ENCODE measurements around the gene VPS8.
A peak's percentile ranks its signal among the peaks of the same experiment; 100 is the strongest.

VPS8 gene

DNA sequence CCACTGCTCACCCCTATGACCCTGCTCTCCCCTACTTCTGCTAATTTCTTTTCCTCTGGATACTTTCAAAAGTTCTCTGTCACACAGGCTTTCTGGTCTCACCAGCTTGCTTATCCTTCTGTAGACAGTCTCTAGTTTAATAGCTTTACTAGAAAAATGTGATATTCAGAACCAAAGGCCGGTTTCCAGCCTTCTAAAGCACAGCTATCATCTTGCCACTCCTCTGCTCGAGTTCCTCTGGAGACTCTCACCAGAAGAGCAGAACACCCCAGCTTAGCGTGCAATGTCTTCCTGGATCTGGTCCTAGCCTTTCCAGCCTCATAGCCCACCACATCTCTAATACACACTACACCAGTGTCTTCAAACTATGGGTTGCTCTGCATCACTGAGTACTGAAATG lies 1.8 kb upstream of the VPS8 start:
- no peak for DNase-seq (ENCODE audit: low read depth in 2 of 2)
- TF ChIP-seq, protein P1, sequence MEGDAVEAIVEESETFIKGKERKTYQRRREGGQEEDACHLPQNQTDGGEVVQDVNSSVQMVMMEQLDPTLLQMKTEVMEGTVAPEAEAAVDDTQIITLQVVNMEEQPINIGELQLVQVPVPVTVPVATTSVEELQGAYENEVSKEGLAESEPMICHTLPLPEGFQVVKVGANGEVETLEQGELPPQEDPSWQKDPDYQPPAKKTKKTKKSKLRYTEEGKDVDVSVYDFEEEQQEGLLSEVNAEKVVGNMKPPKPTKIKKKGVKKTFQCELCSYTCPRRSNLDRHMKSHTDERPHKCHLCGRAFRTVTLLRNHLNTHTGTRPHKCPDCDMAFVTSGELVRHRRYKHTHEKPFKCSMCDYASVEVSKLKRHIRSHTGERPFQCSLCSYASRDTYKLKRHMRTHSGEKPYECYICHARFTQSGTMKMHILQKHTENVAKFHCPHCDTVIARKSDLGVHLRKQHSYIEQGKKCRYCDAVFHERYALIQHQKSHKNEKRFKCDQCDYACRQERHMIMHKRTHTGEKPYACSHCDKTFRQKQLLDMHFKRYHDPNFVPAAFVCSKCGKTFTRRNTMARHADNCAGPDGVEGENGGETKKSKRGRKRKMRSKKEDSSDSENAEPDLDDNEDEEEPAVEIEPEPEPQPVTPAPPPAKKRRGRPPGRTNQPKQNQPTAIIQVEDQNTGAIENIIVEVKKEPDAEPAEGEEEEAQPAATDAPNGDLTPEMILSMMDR (IDR thresholded peaks at IDR 0.05; ENCODE audit: low read depth, low read length), result no peak
- H3K4me3 ChIP-seq (replicated peaks in 1 of 2; ENCODE audit: low read depth in 2 of 2, low read length in 2 of 2), result no peak overlapping the region

DNA sequence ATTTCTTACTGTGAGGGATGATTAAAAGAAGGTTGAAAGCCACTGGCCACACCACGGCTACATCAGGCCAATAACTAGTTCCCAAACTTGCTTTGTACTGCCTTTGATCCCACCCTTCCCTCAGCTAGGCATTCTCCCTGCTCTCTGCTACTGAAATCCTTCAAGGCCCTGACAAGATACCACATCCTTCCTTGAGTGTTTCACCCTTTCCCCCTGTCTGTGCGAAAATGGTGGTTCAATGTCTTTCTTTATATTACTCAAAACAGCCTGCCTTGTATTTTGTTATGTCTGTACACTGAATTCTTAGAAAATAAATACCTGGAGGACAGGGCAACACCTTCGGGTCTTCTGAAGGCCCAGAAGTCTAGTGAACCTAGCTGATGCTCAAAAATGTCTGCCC lies 932 bp upstream of the VPS8 start:
- TF ChIP-seq, protein P1 (IDR thresholded peaks at IDR 0.05; ENCODE audit: low read depth, low read length), result no peak
- no peak overlapping the region for H3K4me3 ChIP-seq (replicated peaks in 1 of 2; ENCODE audit: low read depth in 2 of 2, low read length in 2 of 2)
- no peak for DNase-seq (ENCODE audit: low read depth in 2 of 2)

DNA sequence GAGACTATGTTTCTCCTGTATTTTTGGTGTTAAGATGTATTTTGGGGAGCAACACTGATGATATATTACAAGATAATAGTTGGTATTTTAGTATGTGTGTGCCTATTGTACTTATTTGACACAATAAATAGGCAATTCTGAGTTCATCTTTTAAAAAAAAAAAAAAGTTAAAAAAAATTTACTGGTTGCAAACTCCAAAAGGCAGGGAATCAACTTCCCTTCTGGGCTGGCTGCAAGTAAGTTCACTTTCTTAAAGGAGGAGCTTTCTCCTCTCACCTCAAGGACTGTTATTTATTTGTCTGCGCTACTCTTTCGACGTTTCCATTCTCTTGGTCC lies 335 bp upstream of the VPS8 start:
- DNase-seq (ENCODE audit: low read depth in 2 of 2), result no peak

DNA sequence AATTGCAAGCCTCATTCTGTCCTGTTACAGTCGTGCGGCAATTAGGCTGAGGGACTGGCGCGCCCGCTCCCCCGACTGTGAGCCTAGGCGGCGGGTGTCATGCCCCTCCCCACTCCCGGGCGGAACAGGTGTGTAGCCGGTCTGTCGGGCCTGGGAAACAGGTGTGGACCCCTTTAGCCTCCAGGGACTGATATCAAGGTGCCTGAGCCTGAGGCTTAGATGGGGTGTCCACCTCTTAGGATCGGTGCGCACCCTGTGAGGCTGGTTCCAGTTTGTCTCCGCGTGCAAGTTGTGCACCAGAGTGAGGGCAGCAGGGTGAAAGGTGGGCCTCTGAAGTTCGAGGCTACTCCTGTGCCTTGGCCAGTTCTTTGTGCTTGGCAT lies 686 bp downstream of the VPS8 start:
- TF ChIP-seq, protein P1 (IDR thresholded peaks at IDR 0.05; ENCODE audit: low read depth, low read length), result no peak
- no peak for DNase-seq (ENCODE audit: low read depth in 2 of 2)
- H3K4me3 ChIP-seq (replicated peaks in 1 of 2; ENCODE audit: low read depth in 2 of 2, low read length in 2 of 2), result peak overlapping the region; percentile 86 to 93

More for the DNA sequence above, 335 bp upstream of the VPS8 start:
- H3K4me3 ChIP-seq (replicated peaks in 1 of 2; ENCODE audit: low read depth in 2 of 2, low read length in 2 of 2), result peak overlapping the region in 1 of 2 donors; percentile 93
- TF ChIP-seq, protein P1 (IDR thresholded peaks at IDR 0.05; ENCODE audit: low read depth, low read length), result no peak

GRCh38 chr3:184813357-184813756 lies 1.4 kb downstream of the VPS8 start:
- TF ChIP-seq, protein P1 (IDR thresholded peaks at IDR 0.05; ENCODE audit: low read depth, low read length), result no peak
- H3K4me3 ChIP-seq (replicated peaks in 1 of 2; ENCODE audit: low read depth in 2 of 2, low read length in 2 of 2), result peak overlapping the region in 1 of 2 donors; percentile 93
- no peak for DNase-seq (ENCODE audit: low read depth in 2 of 2)

DNA sequence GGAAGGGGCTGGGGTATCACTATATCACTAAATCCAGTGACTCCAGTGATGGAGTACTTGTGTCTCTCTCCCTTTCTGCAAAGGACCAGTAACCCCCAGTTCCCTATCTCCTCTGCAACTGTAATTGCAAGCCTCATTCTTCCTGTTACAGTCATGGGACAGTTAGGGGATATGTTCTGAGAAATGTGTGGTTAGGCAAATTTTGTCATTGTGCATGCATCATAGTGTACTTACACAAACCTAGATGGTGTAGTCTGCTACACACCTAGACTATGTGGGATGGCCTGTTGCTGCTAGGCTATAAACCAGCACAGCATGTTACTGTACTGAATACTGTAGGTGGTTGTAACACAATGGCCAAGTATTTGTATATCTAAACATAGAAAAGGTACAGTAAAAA lies 2.2 kb downstream of the VPS8 start:
- peak in 1 of 2 donors; percentile 19 for DNase-seq (ENCODE audit: low read depth in 2 of 2)
- TF ChIP-seq, protein P1 (IDR thresholded peaks at IDR 0.05; ENCODE audit: low read depth, low read length), result no peak
- H3K4me3 ChIP-seq (replicated peaks in 1 of 2; ENCODE audit: low read depth in 2 of 2, low read length in 2 of 2), result no peak overlapping the region
